HG03097 (cell line): ENCODE data around the gene CRTC2.

Experiments used
- ATAC-seq: cut with Tn5 transposase; IDR thresholded peaks from one replicate; pipeline ENCODE4 v1.9.1; 2021; ENCODE audit not compliant: unreplicated experiment, low FRiP score

Gene CRTC2

GRCh38 chr1:153973525-153973924 is 15.1 kb upstream of the CRTC2 start:
- ATAC-seq: no peak

GRCh38 chr1:153973071-153973470 is 14.7 kb upstream of the CRTC2 start:
- no peak for ATAC-seq

- ATAC-seq: no peak
Measured at GRCh38 chr1:153970346-153970745, 11.9 kb upstream of the CRTC2 start.

GRCh38 chr1:153968972-153969371 is 10.6 kb upstream of the CRTC2 start:
- no peak for ATAC-seq

GRCh38 chr1:153968408-153968807 is 10.0 kb upstream of the CRTC2 start:
- no peak for ATAC-seq

- ATAC-seq: no peak
Measured at GRCh38 chr1:153968000-153968363, 9.6 kb upstream of the CRTC2 start.

GRCh38 chr1:153967107-153967999 is 8.9 kb upstream of the CRTC2 start, which contains the start of gene CREB3L4:
CREB3L4 (plus strand) TSS chr1:153967902; CDS start chr1:153968526, 624 bp downstream.
- peak; percentile 75 for ATAC-seq

GRCh38 chr1:153963850-153964331 is 5.5 kb upstream of the CRTC2 start:
- ATAC-seq: no peak

- ATAC-seq: peak; percentile 35
Measured at GRCh38 chr1:153963030-153963849, 4.8 kb upstream of the CRTC2 start, which contains the start of gene SLC39A1. SLC39A1 (minus strand) TSS chr1:153963537; CDS start chr1:153962715, 822 bp downstream.

GRCh38 chr1:153962088-153963029 is 3.9 kb upstream of the CRTC2 start:
- ATAC-seq: no peak

- no peak for ATAC-seq
Measured at GRCh38 chr1:153961421-153961820, 3.0 kb upstream of the CRTC2 start.

GRCh38 chr1:153960206-153960605 is 1.8 kb upstream of the CRTC2 start:
- ATAC-seq: no peak

GRCh38 chr1:153959454-153959853 is 1.0 kb upstream of the CRTC2 start:
- no peak for ATAC-seq

- ATAC-seq: no peak
Measured at GRCh38 chr1:153958961-153959260, 499 bp upstream of the CRTC2 start.

- ATAC-seq: peak; percentile 13
Measured at GRCh38 chr1:153957744-153958110, 685 bp downstream of the CRTC2 start.

GRCh38 chr1:153956997-153957715 is 1.3 kb downstream of the CRTC2 start:
- ATAC-seq: no peak

GRCh38 chr1:153954826-153955225 is 3.6 kb downstream of the CRTC2 start:
- ATAC-seq: no peak

GRCh38 chr1:153953859-153954365 is 4.5 kb downstream of the CRTC2 start:
- no peak for ATAC-seq

GRCh38 chr1:153951801-153952200 is 6.6 kb downstream of the CRTC2 start:
- no peak for ATAC-seq

- ATAC-seq: no peak
Measured at GRCh38 chr1:153951183-153951582, 7.2 kb downstream of the CRTC2 start.
